GM12892 (cell line): ENCODE data around the gene TNFSF4.

Experiments used
- POLR2A ChIP-seq: IDR thresholded peaks from 2 replicates; pipeline ENCODE4 v1.6.1; 2011; ENCODE audit warnings: low read depth, low read length, control low read depth
- POLR2AphosphoS5 ChIP-seq: IDR thresholded peaks from 2 replicates; pipeline ENCODE4 v1.6.1; 2011; ENCODE audit warnings: low read depth, low read length, control low read depth
- TAF1 ChIP-seq: IDR thresholded peaks from 2 replicates; pipeline ENCODE4 v1.6.1; 2011; ENCODE audit warnings: low read depth, mild to moderate bottlenecking, control low read depth, low read length, borderline replicate concordance

- TF ChIP-seq POLR2AphosphoS5 (no peak), POLR2A (no peak), TAF1 (no peak)
Observed at GRCh38 chr1:173204693-173205092, 2.4 kb downstream of the TNFSF4 start.
